C4-2B (cell line): Measurements from ENCODE around the gene BLACAT1.

Source experiments
- CTCF ChIP-seq: fragments of 450-650 bp; conservative IDR thresholded peaks from 2 replicates; pipeline ENCODE4 v1.5.1; 2017; ENCODE audit warnings: mild to moderate bottlenecking
- ZFX ChIP-seq: fragments of 450-650 bp; IDR thresholded peaks from 2 replicates; pipeline ENCODE4 v1.6.1; 2017

GRCh38 chr1:205444300-205444930, 11.4 kb downstream of the BLACAT1 start:
- TF ChIP-seq CTCF (no peak), ZFX (no peak)
